A673 (cell line): ENCODE measurements around the gene SPON1. TPM values are rescaled to one million over a fixed set of nuclear protein-coding genes. Genes with fewer than 3 reads are reported as not detected.
A peak's percentile ranks its signal among the peaks of the same experiment; 100 is the strongest.

Source experiments
- BruUV-seq: library from RNA; stranded (reverse); fragments of 400-500 nt; replicated peaks from 2 replicates; lab custom pipeline; 2021; lab: Mats Ljungman, UMichigan
- CTCF ChIA-PET: fragments of 300-600 bp; sonication (Branson Sonifier 250); formaldehyde crosslinking; loops from one replicate; lab custom pipeline; 2022; ENCODE audit warnings: antibody characterized with exemption; lab: Charles Lee
- POLR2A ChIA-PET: fragments of 300-600 bp; sonication (Branson Sonifier 250); formaldehyde crosslinking; loops from one replicate; lab custom pipeline; 2022; ENCODE audit warnings: antibody characterized with exemption; ENCODE audit not compliant: low non-redundant PET; lab: Charles Lee
- DNase-seq: peaks from one replicate; pipeline ENCODE4 v3.0.0-alpha.2; 2015; ENCODE audit warnings: low spot score
- H3K27ac ChIP-seq: fragments of 200-600 bp; sonication (generic); 2 replicates; pipeline ENCODE4 v1.5.1; 2016; ENCODE audit warnings: mixed run types, low read depth, mild to moderate bottlenecking, mixed read lengths, antibody characterized with exemption, low read length; ENCODE audit not compliant: poor library complexity, severe bottlenecking
- H3K27me3 ChIP-seq: fragments of 200-600 bp; sonication (generic); replicated peaks from 2 replicates; pipeline ENCODE4 v1.6.1; 2017; ENCODE audit warnings: mixed run types, low read depth, mild to moderate bottlenecking, mixed read lengths, antibody characterized with exemption, low read length; ENCODE audit not compliant: insufficient read depth, poor library complexity
- H3K36me3 ChIP-seq: fragments of 200-600 bp; sonication (generic); 2 replicates; pipeline ENCODE4 v1.6.1; 2016; ENCODE audit warnings: mixed run types, mild to moderate bottlenecking, mixed read lengths, antibody characterized with exemption, low read length; ENCODE audit not compliant: insufficient read depth, poor library complexity, severe bottlenecking
- H3K4me1 ChIP-seq: fragments of 200-600 bp; sonication (generic); 2 replicates; pipeline ENCODE4 v1.6.1; 2017; ENCODE audit warnings: mixed run types, mild to moderate bottlenecking, mixed read lengths, antibody characterized with exemption, low read length; ENCODE audit not compliant: insufficient read depth, poor library complexity, severe bottlenecking
- H3K4me3 ChIP-seq: fragments of 200-600 bp; sonication (generic); 2 replicates; pipeline ENCODE4 v1.5.1; 2016; ENCODE audit warnings: low read depth, mixed run types, mild to moderate bottlenecking, mixed read lengths, low read length; ENCODE audit not compliant: poor library complexity, severe bottlenecking
- H3K9me3 ChIP-seq: fragments of 200-600 bp; sonication (generic); 2 replicates; pipeline ENCODE4 v1.6.1; 2016; ENCODE audit warnings: mixed run types, low read depth, mild to moderate bottlenecking, mixed read lengths, antibody characterized with exemption, low read length; ENCODE audit not compliant: poor library complexity, severe bottlenecking
- EZH2 ChIP-seq: fragments of 200-600 bp; sonication (generic); IDR thresholded peaks from 2 replicates; pipeline ENCODE4 v1.6.1; 2017; ENCODE audit warnings: borderline replicate concordance, low read depth, mild to moderate bottlenecking, mixed read lengths, antibody characterized with exemption, low read length; ENCODE audit not compliant: poor library complexity, severe bottlenecking
- intact Hi-C: fragments of 100-400 bp; cut with micrococcal nuclease; formaldehyde crosslinking; loops from one replicate; pipeline ENCODE4 v1.10.0; 2022; ENCODE audit not compliant: unreplicated experiment
- total RNA-seq: library from RNA; stranded (reverse); gene quantifications from 2 replicates; pipeline ENCODE4 v1.2.3, GENCODE V29; 2021
- TF ChIP-seq, protein P1 (sequence below): fragments of 300-800, 200-600 bp; sonication (generic); conservative IDR thresholded peaks from 2 replicates; pipeline ENCODE4 v1.5.1; 2017; ENCODE audit warnings: low read depth, mild to moderate bottlenecking, antibody characterized with exemption, low read length, moderate library complexity, mixed read lengths

SPON1 gene
- total RNA-seq, 1 experiment from 2014 or later, result not detected

DNA sequence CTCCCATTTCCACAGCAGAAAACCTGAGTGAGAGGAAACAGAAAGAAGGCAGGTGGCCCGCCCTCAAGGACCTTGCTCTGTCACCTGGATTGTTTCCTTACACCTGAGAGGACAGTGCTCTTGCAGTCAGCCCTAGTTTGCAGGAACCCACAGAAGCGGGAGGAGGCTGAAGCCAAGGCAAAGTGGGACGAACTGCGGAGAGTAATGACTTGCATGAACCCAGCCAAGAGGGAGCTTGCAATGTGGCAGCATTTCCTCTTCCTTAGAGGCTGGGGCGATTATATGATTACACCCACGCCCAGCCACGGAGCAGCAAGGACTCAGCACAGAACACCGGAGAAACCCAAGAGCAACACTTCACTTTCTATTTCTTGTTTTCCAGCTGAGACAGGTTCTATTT, 102.6 kb downstream of the SPON1 start:
- intact Hi-C loops, result no loop called here
- no peaks in the 10 kb centered on the region for H3K4me1 ChIP-seq
- BruUV-seq, result no TSS peak
- no peak overlapping the region for H3K4me3 ChIP-seq
- TF ChIP-seq EZH2, result no peak
- DNase-seq, result peak; percentile 12
- CTCF ChIA-PET, result no interaction called here
- no peaks in the 10 kb centered on the region for H3K27me3 ChIP-seq
- POLR2A ChIA-PET, result no interaction called here
- H3K36me3 ChIP-seq, result no peaks in the 10 kb centered on the region
- H3K9me3 ChIP-seq, result no peaks in the 10 kb centered on the region
- H3K27ac ChIP-seq, result no peak overlapping the region

DNA sequence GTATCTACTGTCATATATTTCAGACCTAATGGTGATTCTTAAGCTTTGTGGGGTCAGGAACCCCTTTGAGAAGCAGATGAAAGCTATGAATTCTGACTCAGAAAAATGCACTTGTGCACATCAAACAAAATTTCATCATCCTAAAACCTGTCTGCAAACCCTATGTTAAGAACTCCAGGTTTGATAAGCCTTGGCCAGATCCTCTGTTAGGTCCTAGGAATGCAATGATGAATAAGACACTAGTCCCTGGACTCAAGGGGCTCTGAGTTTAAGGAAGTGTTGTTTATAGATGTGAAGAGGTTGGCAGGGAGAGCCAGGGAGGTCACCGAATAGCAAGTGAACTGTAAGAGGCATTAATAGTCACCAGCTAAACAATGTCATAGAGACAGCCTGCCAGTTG, 103.2 kb downstream of the SPON1 start:
- BruUV-seq, result no TSS peak
- no peak for DNase-seq
- Histone ChIP-seq H3K9me3 (no peaks in the 10 kb centered on the region), H3K27ac (no peak overlapping the region), H3K27me3 (no peaks in the 10 kb centered on the region), H3K4me3 (no peak overlapping the region), H3K4me1 (no peaks in the 10 kb centered on the region), H3K36me3 (no peaks in the 10 kb centered on the region)
- intact Hi-C loops, result no loop called here
- POLR2A ChIA-PET, result no interaction called here
- TF ChIP-seq, protein P1, sequence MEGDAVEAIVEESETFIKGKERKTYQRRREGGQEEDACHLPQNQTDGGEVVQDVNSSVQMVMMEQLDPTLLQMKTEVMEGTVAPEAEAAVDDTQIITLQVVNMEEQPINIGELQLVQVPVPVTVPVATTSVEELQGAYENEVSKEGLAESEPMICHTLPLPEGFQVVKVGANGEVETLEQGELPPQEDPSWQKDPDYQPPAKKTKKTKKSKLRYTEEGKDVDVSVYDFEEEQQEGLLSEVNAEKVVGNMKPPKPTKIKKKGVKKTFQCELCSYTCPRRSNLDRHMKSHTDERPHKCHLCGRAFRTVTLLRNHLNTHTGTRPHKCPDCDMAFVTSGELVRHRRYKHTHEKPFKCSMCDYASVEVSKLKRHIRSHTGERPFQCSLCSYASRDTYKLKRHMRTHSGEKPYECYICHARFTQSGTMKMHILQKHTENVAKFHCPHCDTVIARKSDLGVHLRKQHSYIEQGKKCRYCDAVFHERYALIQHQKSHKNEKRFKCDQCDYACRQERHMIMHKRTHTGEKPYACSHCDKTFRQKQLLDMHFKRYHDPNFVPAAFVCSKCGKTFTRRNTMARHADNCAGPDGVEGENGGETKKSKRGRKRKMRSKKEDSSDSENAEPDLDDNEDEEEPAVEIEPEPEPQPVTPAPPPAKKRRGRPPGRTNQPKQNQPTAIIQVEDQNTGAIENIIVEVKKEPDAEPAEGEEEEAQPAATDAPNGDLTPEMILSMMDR, result no peak
- no peak for TF ChIP-seq EZH2
- CTCF ChIA-PET, result no interaction called here

DNA sequence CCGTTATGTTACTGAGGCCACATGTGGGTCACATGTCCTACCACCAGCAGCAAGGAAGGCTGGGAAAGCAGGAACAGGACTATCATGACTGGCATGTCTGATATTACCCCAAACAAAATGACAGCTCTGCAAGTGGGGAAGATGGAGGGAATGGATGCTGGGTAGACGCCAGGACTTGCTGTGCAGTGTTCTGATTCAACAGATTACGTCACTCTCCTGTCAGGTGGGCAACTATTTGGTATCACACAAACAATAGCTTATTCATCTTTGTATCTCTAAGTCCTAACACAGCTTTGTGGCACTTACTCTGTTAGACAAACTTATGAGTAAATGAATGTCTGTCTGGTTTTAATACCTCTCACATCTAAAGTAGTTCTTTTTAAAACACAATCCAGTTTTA, 105.2 kb downstream of the SPON1 start:
- no peaks in the 10 kb centered on the region for H3K27me3 ChIP-seq
- ChIA-PET POLR2A (no interaction called here), CTCF (no interaction called here)
- no peaks in the 10 kb centered on the region for H3K4me1 ChIP-seq
- TF ChIP-seq, protein P1, result no peak
- BruUV-seq, result no TSS peak
- no peaks in the 10 kb centered on the region for H3K9me3 ChIP-seq
- no peak overlapping the region for H3K4me3 ChIP-seq
- no peak for DNase-seq
- no peak overlapping the region for H3K27ac ChIP-seq
- intact Hi-C loops, result no loop called here
- H3K36me3 ChIP-seq, result no peaks in the 10 kb centered on the region

DNA sequence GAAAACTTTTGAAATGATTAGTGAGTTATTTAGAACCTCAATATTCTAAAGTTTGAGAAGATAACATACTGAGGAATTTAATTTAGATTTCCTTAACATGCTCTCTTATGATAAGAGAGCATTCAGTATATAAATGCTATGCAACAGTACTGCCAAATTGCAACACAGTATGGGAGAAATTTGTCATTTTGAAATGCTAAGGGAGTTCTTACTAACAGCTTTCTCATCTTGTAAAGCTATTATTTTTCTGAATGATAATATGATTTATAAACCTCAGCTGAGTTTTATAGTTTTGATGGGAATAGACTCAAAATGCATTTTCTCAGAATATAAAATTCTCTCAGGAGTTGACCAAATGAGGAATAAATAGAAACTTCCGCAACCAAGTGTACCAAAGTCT, 108.4 kb downstream of the SPON1 start:
- no peaks in the 10 kb centered on the region for H3K27me3 ChIP-seq
- H3K9me3 ChIP-seq, result no peaks in the 10 kb centered on the region
- intact Hi-C loops, result no loop called here
- no peak overlapping the region for H3K4me3 ChIP-seq
- TF ChIP-seq, protein P1, result no peak
- no peak for TF ChIP-seq EZH2
- no peak for DNase-seq
- CTCF ChIA-PET, result no interaction called here
- no TSS peak for BruUV-seq
- H3K27ac ChIP-seq, result no peak overlapping the region
- POLR2A ChIA-PET, result no interaction called here
- no peaks in the 10 kb centered on the region for H3K36me3 ChIP-seq
- H3K4me1 ChIP-seq, result no peaks in the 10 kb centered on the region
